Keratinocyte (primary cell): Measurements from ENCODE around the gene HDAC3.

Experiments used
- EZH2 ChIP-seq: IDR thresholded peaks from one replicate; pipeline ENCODE4 v1.6.1; 2012; ENCODE audit warnings: inconsistent platforms, mild to moderate bottlenecking, low read length, moderate library complexity
- TF ChIP-seq, protein P1 (sequence below), 3 experiments: IDR thresholded peaks in 1 of 3; conservative IDR thresholded peaks in 1 of 3; optimal IDR thresholded peaks in 1 of 3; 2 replicates in 2 of 3; 3 replicates in 1 of 3; pipeline versions ENCODE3 to v1.5.1; 2011; ENCODE audit warnings: low read length in 3 of 3, mild to moderate bottlenecking in 3 of 3, moderate library complexity in 2 of 3, control low read depth in 1 of 3, inconsistent platforms in 1 of 3; ENCODE audit not compliant: insufficient read depth in 2 of 3; ENCODE audit errors: extremely low read depth in 1 of 3

DNA sequence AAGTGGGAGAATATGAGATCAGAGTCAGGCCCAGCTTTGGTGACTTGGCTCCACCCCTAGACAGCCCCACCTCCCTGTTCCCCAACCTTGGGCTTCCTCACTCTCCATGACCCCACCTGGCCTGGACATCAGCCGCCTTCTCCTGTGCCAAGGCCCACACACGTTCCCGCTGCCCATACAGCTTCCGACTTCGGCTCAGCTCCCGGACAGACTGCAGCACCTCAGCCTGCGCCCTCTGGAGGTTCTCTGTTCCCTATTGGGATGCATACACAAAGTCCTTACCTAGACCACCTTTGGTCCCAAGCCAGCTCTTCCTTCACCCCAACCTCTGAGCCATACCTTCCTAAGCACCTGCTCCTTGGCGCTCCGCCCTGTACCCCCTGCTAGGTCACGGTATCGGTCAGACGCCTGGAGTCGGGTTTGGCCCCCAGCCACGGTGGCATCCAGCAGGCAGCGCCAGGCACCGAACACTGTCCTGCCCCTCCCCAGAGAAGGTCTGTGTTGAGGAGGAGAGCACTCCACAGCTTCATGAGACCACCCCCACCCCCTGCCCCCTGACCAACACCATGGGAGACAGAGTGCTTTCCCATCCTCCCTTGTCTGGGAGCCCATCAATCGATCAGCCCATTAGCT lies 12.5 kb upstream of the HDAC3 start:
- TF ChIP-seq, protein P1, sequence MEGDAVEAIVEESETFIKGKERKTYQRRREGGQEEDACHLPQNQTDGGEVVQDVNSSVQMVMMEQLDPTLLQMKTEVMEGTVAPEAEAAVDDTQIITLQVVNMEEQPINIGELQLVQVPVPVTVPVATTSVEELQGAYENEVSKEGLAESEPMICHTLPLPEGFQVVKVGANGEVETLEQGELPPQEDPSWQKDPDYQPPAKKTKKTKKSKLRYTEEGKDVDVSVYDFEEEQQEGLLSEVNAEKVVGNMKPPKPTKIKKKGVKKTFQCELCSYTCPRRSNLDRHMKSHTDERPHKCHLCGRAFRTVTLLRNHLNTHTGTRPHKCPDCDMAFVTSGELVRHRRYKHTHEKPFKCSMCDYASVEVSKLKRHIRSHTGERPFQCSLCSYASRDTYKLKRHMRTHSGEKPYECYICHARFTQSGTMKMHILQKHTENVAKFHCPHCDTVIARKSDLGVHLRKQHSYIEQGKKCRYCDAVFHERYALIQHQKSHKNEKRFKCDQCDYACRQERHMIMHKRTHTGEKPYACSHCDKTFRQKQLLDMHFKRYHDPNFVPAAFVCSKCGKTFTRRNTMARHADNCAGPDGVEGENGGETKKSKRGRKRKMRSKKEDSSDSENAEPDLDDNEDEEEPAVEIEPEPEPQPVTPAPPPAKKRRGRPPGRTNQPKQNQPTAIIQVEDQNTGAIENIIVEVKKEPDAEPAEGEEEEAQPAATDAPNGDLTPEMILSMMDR (optimal IDR thresholded peaks at IDR 0.05 in 1 of 3, IDR thresholded peaks at IDR 0.05 in 1 of 3, conservative IDR thresholded peaks at IDR 0.05 in 1 of 3; ENCODE audit: extremely low read depth in 1 of 3, insufficient read depth in 2 of 3, low read length in 3 of 3) = no peak
- TF ChIP-seq EZH2 = no peak
